Testis (tissue), 3 donors: ENCODE measurements around the gene SAMD4A. TPM values are rescaled to one million over a fixed set of nuclear protein-coding genes. Genes with fewer than 3 reads are reported as not detected.

Source experiments
- DNase-seq: peaks from one replicate; pipeline ENCODE4 v3.0.0-alpha.2; 2019
- H3K27ac ChIP-seq, 2 donors: fragments of 200-600 bp; sonication (generic); one replicate each; pipeline ENCODE4 v1.5.1; 2019
- H3K27me3 ChIP-seq: fragments of 200-600 bp; sonication (generic); one replicate; pipeline ENCODE4 v1.5.1; 2019
- H3K36me3 ChIP-seq: fragments of 200-600 bp; sonication (generic); one replicate; pipeline ENCODE4 v1.5.1; 2017; ENCODE audit warnings: low read depth; ENCODE audit errors: missing control alignments
- H3K4me1 ChIP-seq: fragments of 200-600 bp; sonication (generic); one replicate; pipeline ENCODE4 v1.5.1; 2019
- H3K4me3 ChIP-seq, 2 donors: fragments of 200-600 bp; sonication (generic); one replicate each; pipeline ENCODE4 v1.5.1; 2017 to 2019
- H3K9me3 ChIP-seq: fragments of 200-600 bp; sonication (generic); one replicate; pipeline ENCODE4 v1.5.1; 2017
- CTCF ChIP-seq, 3 experiments: fragments of 450-650 bp in 2 of 3; fragments of 200-600 bp in 1 of 3; sonication (generic) in 1 of 3; IDR thresholded peaks; one replicate each; pipeline ENCODE4 v1.5.1; 2016 to 2019; ENCODE audit warnings: antibody characterized with exemption in 3 of 3, mild to moderate bottlenecking in 2 of 3, moderate library complexity in 1 of 3
- POLR2A ChIP-seq: fragments of 450-650 bp; IDR thresholded peaks from one replicate; pipeline ENCODE4 v1.6.1; 2017; ENCODE audit warnings: antibody characterized with exemption, mild to moderate bottlenecking, moderate library complexity
- WGBS, 2 donors: methylation state at CpG; one replicate each; pipeline ENCODE4 v1.1.5; 2018; 5-methylcytosine and 5-hydroxymethylcytosine counted together
- intact Hi-C: fragments of 100-400 bp; cut with DNase I; formaldehyde crosslinking; loops from one replicate; pipeline ENCODE4 v1.15.1; 2023; ENCODE audit warnings: low total_unique reads
- polyA plus RNA-seq: library from polyadenylated mRNA; stranded (reverse); fragments of 350-450 nt; fragmentation: Illumina TruSeq; extraction: RNeasy Lipid Tissue Mini Kit (QIAGEN cat#74804); gene quantifications from one replicate; pipeline ENCODE4 v1.2.3, GENCODE V29; 2014; ENCODE audit warnings: low read depth, low replicate concordance; ENCODE audit not compliant: insufficient read depth
- total RNA-seq, 2 donors: library from RNA; depleted of rRNA; stranded (reverse); fragments of >200 nt; gene quantifications; one replicate each; pipeline ENCODE4 v1.2.3, GENCODE V29; 2016

The SAMD4A gene
- total and polyA plus RNA-seq, 3 donors from 2014 or later, result 103 to 369 (median 259) TPM

- H3K27ac ChIP-seq, result no peak overlapping the region
These were observed 62.9 kb downstream of the SAMD4A start for GRCh38 chr14:54629635-54630360.

GRCh38 chr14:54631016-54631415, 64.1 kb downstream of the SAMD4A start:
- Histone ChIP-seq H3K4me1 (peaks cover 7% of the 10 kb centered on the region), H3K27me3 (no peaks in the 10 kb centered on the region), H3K9me3 (no peaks in the 10 kb centered on the region), H3K4me3 (no peak overlapping the region), H3K36me3 (no peaks in the 10 kb centered on the region), H3K27ac (no peak overlapping the region)
- TF ChIP-seq POLR2A, result no peak
- no peak for TF ChIP-seq CTCF (IDR thresholded peaks at IDR 0.05)
- 50 to 55% methylated on average over 1 of the region's 1 CpG for WGBS, 2 donors
- no peak for DNase-seq
- intact Hi-C loops, result no loop called here

More at GRCh38 chr14:54629635-54630360, 62.9 kb downstream of the SAMD4A start:
- DNase-seq, result no peak
- H3K36me3 ChIP-seq, result no peaks in the 10 kb centered on the region
- peaks cover 7% of the 10 kb centered on the region for H3K4me1 ChIP-seq
- intact Hi-C loops, result no loop called here
- TF ChIP-seq CTCF (IDR thresholded peaks at IDR 0.05) (no peak), POLR2A (no peak)
- no peaks in the 10 kb centered on the region for H3K27me3 ChIP-seq
- no peak overlapping the region for H3K4me3 ChIP-seq
- no peaks in the 10 kb centered on the region for H3K9me3 ChIP-seq
- WGBS, 2 donors, result 64 to 75% methylated on average over 3 of the region's 3 CpGs

- 86 to 100% methylated on average over 1 of the region's 1 CpG for WGBS, 2 donors
- TF ChIP-seq POLR2A (no peak), CTCF (IDR thresholded peaks at IDR 0.05) (no peak)
- DNase-seq, result no peak
- Histone ChIP-seq H3K4me3 (no peak overlapping the region), H3K36me3 (no peaks in the 10 kb centered on the region), H3K4me1 (peaks cover 6% of the 10 kb centered on the region), H3K9me3 (no peaks in the 10 kb centered on the region), H3K27ac (no peak overlapping the region), H3K27me3 (no peaks in the 10 kb centered on the region)
- intact Hi-C loops, result no loop called here
These were observed 65.5 kb downstream of the SAMD4A start for GRCh38 chr14:54632452-54632851.

GRCh38 chr14:54633076-54633475, 66.1 kb downstream of the SAMD4A start:
- Histone ChIP-seq H3K4me1 (peaks cover 1% of the 10 kb centered on the region), H3K36me3 (no peaks in the 10 kb centered on the region)

More at GRCh38 chr14:54633076-54633475, 66.1 kb downstream of the SAMD4A start:
- WGBS, 2 donors, result 69 to 82% methylated on average over 4 of the region's 4 CpGs
- H3K27me3 ChIP-seq, result no peaks in the 10 kb centered on the region
- DNase-seq, result no peak
- no peak overlapping the region for H3K27ac ChIP-seq
- intact Hi-C loops, result no loop called here
- no peak overlapping the region for H3K4me3 ChIP-seq
- TF ChIP-seq POLR2A, result no peak
- TF ChIP-seq CTCF (IDR thresholded peaks at IDR 0.05), result no peak
- H3K9me3 ChIP-seq, result no peaks in the 10 kb centered on the region
